GM21825 (cell line): ENCODE measurements around the gene TIE1.

Source experiments
- ATAC-seq: cut with Tn5 transposase; IDR thresholded peaks from one replicate; pipeline ENCODE4 v1.9.1; 2021; ENCODE audit warnings: mild to moderate bottlenecking, moderate library complexity; ENCODE audit not compliant: unreplicated experiment

The TIE1 gene

DNA sequence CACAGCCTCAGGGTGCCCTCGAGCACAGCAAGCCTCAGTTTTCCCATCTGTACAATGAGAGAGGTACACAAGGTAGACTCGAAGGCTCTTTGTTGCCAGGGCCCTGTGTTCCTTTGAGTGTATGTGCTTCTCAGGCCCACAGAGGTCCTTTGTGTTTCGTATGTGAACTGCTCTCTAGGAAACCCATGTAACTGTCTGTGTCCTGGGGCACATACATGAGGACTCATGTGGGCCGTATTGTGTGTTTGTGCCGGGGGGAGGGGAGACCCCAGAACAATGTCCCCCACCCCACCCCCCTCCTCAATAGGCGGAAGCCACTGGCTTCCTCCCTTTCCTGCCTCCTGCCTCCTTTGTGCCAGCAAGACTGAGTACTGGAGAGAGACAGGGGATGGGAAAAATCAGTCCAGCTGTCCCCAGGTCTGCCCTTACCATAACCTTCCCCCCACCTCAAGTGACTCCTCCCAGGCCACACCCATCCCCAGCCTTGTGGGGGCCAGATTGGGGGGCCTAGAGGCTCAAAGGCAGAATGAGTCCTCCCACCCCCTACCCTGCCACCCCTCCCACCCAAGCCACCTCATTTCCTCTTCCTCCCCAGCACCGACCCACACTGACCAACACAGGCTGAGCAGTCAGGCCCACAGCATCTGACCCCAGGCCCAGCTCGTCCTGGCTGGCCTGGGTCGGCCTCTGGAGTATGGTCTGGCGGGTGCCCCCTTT is at the start of gene TIE1:
Gene TIE1 (plus strand): TSS at position 605 of the 717 bp plus-strand sequence. CDS start 90 bp downstream, at position 695.
- no peak for ATAC-seq

DNA sequence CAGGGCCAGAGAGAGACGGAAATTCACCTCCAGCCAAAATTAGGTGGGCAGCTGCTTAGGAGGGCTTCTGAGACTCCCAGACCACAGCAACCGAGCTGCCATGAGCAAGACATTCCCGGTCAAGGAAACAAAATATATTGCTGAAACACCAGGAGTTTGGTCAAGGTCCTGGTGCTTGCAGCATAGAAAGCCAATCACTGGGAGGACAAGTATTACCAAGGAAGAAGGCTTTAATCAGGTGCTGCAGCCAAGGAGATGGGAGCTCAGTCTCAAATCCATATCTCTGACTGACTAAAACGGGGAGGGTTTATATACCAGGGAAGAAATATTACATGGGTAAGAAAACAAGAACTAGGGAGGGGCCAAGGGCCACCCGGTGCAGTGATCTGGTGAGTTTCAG is 49.8 kb upstream of the TIE1 start:
- ATAC-seq, result no peak

DNA sequence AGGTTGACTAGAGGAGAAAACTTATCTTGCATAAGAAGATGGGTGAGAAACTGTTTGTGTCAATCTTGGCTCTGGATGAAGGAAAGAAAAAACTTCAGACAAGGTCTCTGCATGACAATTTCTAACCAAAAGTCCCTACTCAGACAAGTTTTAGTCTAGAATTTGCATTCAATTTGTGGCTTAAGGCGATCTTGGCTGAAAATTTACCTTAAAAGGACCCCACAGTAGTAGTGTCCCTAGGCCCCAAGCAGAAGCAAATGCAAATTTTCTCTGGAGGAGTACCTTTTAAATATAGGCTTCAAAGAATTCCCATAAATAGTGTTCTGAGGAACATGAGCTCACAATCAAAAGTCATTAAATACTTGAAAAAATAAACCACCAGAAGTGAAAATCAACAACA is 48.6 kb upstream of the TIE1 start:
- ATAC-seq, result no peak

DNA sequence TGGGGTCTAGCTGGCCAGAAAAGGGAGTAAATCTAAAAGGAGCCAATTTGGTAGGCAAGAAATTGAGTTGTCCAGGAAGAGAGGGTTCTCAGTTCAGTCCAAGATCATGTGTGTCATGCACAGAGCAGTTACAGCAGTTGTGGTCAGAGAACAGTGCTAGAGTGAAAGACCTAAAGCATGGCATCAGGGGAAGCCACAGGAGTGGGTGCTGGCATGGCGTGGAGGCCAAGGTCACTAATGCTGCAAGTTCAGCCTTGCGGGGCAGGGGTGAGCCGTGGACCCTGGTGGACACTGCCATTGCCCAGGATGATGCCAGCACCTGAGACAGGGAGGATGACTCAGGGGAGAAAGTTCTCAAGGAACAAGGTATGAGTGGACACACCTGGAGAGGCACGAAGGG is 47.6 kb upstream of the TIE1 start:
- ATAC-seq, result no peak

DNA sequence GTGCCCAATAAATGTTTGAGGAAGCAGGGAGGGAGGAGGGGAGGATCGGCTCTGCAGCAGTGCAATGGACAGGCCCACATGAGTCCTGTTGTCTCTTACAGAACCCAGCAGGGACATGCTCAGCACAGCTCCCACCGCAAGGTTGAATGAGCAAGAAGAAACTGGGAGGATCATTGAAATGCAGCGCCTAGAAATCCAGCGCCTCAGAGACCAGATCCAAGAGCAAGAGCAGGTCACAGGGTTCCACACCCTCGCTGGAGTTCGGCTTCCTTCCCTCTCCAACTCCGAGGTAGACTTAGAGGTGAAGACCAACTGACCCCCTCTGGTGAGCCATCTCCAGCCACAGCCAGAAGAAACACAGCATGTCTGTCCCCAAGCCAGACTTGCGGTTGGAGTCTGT is 46.9 kb upstream of the TIE1 start:
- ATAC-seq, result no peak

DNA sequence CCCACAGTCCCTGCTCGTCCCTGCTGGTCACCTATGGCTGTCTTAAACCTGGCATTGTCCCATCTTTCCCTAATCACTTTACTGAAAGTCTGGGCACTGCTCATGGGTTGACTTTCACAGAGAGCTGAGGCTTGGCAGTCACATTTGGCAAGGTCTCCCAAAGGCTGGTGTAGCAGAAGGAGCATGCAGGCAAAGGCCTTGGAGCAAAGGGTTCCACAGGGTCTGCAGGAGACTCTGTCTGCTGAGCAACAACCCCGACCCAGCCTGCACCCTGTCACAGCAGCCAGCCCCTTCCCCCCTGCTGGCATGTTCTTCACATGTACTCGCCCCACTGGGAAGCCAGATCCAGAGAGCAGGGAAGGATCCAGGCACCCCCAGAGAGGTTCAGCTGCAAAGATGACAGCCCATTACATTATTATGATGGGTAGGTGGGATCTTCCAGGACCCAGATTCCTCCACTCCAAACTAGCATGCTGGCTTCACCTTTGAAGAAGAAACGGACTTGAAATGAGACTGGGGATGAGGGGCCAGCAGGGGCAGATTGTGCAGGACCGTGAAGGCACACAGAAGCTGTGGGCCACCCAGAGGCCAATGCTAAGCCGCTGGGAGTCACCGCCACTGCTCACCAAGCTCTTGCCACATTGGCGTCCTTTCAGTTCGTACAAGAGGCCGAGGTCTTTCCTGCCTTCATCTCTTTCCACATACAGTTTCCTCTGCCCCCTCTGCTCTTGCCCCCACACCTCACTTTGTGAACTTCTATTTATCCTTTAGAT is 45.2 kb upstream of the TIE1 start:
- ATAC-seq, result no peak

DNA sequence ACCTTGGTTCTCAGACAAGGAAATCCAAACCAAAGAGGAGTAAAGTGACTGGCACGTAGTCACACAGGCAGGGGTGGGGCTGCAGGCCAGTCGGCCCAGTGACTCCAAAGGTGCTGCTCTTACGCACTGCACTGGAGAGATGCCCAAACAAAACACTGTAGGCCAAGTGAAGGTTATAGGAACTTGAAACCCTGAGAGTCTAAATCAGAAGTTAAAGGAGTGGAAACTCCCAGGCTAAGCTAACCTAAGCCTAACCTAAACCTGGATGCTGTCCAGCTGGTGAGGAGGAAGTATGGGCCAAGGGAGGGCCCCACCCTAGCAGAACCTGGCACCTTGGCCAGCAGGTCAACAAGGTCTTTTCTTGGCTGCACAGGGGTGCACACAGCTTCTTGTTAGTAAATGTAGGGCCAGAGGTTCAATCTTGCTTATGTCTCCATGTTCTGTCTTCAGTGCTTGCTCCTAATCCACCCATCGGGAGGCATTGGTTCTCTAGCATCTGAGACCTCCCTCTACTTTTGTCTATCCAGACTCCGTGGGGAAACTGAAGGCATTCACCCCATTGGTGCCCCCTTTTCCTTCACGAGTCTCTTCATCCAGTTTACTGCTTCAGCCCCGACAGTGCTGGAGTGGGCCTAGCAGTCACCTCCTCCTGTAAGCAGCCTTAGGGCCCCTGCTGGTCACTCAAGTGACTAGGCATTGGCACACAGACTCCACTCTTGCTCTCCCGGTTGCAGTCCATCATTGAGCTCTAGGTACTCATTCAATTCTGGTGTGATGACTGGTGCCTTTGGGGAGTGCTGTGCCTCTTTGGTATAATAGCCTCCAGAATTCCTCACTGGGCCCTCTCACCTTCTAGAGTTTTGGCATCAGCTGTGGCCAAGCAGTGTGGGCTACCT is 43.9 kb upstream of the TIE1 start:
- no peak for ATAC-seq

DNA sequence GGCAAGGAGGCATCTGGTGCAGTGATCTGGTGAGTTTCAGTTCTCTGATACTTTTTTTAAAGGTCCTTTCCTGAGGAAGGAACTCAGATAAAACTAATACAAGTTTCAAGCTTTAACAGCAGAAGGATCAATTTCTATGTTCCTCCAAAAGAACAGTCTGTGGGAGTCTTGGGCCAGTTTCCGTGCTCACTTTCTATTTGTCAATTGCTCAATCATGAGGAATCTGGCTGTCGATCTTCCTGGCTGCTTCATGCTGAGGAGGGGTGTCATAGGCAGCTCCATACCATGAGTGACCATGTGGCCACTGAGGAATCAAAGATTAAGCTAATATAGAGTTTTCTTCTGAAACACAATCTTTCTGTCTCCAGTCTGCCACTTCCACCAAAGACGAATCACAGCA is 42.4 kb upstream of the TIE1 start:
- ATAC-seq, result no peak

DNA sequence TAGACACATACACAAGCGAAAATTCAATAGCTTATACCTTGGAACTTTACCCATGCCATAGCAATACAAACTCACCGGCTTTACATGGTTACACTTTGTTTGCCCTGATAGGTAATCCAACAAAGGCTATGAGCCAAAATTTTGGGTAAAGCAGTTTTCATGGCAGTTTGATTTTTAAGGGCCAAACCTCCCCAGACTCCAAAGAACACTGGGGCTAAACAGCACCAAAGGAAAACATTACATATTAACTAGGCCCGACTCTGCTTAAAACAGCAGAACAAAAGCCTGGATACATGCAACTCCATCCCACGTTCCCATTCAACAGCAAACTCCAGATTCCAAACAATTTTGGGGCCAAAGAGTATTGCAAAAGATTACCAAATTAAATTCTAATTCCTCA is 35.4 kb upstream of the TIE1 start:
- no peak for ATAC-seq

DNA sequence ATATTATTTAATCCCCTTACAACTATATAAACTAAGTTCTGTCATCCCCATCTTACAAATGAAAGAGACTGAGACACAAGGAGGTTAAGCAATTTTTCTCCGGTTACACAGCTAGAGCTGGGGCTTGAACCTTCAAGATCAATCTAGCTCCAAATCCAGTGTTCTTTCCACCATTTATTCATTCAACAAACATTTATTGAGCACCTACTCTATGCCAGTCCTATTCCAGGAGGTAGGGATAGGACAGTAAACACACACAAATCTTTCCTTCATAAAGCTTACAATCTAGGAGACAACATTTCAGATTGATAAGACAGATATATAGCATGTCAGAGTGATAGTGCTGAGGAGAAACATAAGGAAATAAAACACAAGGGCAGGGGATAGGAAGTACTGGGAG is 33.9 kb upstream of the TIE1 start:
- no peak for ATAC-seq

DNA sequence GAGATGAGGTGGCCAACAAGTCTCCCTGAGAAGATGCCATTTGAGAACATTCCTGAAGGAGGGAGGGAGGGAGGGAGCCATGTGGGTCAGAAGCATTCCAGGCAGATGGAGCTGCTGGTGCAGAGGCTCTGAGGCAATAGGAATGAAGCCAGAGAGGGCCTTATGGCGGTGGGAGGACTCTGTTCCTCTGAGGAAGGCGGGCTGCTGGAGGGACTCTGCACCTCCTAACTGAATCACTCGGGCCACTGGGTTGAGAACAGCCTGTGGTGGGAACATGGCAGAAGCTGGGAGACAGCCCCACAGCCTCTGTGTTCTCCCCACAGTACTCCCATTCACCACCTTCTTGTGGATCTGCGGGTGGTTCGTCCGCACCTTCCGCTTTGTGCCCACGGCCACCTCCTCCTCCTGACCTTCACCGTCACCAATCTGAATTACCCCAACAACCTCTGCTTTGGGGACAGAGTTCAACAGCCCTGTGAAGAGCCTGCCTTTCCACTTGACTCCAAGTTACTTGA is 33.4 kb upstream of the TIE1 start:
- no peak for ATAC-seq

DNA sequence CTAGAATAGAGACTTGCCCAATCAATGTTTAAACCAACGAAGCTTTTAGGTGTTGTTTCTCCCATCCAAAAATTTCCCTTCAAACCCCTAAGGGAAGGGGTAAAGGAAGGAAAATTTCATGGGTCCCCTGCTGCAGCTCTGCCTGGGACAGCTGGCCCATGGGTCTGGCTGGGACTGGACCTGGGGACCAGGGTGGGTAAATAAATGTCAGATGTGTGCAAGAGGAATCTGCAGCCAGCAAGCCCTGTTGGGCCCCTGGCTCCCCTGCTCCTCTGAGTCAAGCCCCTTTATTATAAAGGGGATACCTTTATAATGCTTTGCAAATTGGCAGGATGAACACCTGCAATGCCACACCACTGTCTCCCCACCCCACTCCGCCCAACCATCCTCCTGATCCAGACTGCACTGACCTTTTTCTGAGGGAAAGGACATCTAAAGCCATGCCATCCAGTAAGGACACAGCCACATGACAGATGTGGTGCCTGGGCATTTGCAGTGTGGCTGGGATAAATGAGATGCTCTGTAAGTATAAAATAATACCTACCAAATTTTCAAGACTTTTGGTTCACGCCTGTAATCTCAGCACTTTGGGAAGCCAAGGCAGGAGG is 32.9 kb upstream of the TIE1 start:
- no peak for ATAC-seq

DNA sequence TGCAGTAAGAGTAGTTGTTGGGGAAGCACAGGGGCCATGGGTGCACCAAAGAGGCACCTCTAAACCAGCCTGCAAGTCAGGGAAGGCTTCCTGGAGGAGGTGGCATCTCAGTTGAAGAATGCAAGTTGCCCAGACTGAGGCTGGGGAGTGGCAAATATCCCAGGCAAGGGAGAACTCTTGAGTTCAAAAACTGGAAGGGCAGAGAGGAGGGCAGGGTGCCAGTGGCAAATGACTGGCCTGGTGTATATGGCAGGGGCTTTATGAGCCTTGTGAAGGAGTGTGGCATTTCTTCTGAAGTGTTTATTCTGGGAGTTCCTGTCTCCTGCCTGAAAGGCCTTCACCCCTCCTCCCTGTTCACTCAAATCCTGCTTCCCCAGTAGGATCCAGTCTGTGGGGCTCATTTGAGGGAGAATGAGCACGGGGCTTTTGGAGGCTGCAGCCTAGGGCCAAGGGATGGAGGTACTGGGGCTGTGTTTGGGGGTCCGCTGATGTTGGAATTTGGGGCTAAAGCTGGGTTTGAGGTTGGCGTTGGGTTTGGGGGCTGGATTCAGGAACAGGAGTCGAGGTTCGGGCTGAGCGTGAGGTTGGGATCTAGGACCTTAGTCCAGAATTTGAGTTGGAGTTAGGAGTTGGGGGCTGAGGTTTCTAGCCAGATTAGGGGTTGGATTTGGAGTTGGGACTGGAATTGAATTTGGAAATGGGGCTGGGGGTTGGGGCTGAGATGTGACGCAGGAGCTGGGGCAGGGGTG is 31.0 kb upstream of the TIE1 start, which contains the start of gene TMEM125:
Gene TMEM125 (plus strand): TSS at position 357 of the 749 bp plus-strand sequence. CDS start 2,740 bp downstream, outside the sequence.
- no peak for ATAC-seq

DNA sequence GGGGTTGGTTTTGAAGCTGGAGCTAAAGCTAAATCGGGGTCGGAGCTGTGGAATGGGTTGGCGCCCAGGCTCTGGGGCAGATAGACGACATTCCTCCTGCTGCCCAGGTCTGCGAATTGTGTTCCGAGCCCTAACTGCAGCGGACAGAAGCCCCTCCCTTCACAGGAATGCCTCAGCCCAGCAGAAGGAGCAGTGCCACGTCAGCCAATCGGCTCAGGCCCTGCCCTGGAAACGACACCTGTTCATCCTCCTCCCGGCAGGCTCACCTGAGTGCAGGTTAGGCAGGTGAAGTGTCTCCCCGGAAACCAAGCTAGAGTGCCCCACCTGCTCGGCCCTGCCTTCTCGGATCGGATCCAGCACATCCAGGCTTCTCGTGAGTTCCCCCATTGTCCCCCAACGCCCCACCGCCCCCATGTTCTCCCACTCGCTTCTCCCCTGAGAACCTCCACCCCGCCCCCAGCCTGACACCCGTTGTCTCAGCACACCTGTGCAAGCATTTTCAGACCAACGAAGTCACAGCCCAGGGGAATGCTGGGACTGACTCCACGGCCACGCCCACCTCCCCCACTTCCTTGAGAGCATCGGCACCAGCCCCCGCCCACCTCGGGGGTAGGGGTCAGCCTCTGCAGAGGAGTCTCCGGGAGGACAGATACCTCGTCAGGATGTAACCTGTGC is 30.2 kb upstream of the TIE1 start:
- ATAC-seq, result no peak

DNA sequence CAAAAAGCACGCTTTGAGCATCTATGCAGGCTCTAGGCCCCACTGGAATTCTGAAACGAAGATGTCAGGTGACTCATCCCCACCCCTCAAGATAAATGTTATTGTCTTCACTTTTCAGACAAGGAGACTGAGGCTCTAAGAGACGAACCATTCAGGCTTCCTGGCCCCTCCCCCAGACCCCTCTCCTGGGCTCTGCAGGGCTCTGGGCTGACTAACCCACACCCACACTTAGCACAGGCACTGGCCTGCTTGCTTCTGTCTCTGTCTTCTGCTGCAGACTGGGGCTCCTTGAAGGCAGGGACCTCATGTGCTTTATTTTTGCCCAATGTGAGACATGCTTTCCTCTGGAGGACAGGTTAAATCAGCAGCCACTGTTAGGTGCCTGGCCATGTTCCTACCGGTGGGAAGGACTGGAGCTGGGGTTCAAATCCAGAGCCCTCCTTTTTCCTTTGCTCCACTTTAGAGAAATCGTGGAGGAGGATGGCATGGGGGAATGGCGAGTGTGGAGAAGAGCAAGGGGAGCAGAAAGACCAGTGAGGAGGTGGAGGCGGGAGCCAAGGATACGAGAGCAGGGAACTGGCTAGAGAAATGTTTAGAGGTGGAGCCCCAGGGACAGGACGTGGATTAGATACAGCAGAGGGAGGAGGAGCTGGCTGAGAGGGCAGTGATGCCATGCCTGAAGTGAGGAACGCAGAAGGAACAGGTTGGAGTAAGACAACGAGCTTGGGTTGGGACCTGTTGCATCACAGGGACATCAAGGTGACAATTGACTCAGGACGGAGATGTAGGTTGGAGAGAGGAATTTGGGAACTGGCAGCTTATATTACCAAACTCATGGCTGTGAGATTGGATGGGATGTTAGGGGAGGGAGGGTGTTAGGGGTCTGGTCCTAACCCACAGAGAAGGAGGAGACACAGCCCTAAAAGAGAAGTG is 29.3 kb upstream of the TIE1 start:
- no peak for ATAC-seq

DNA sequence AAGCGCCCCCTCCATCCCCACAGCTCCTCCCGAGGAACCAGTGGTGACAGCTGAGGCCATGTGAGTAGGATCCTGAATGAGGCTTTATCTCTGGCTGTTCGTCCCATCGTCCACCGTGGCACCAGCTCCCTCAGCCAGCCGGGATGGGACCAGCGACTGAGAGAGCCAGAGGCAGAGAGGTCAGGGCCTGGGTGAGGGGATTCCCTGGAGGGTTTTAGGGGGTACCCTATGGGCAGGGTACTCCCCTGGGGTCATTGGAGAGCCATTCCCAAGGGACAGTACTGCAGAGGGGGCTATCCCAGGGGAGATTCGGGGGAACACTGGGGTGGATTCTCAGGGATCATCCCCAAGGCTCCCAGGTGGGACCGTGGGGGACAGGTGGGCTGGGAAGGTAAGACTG is 28.6 kb upstream of the TIE1 start:
- ATAC-seq, result no peak

DNA sequence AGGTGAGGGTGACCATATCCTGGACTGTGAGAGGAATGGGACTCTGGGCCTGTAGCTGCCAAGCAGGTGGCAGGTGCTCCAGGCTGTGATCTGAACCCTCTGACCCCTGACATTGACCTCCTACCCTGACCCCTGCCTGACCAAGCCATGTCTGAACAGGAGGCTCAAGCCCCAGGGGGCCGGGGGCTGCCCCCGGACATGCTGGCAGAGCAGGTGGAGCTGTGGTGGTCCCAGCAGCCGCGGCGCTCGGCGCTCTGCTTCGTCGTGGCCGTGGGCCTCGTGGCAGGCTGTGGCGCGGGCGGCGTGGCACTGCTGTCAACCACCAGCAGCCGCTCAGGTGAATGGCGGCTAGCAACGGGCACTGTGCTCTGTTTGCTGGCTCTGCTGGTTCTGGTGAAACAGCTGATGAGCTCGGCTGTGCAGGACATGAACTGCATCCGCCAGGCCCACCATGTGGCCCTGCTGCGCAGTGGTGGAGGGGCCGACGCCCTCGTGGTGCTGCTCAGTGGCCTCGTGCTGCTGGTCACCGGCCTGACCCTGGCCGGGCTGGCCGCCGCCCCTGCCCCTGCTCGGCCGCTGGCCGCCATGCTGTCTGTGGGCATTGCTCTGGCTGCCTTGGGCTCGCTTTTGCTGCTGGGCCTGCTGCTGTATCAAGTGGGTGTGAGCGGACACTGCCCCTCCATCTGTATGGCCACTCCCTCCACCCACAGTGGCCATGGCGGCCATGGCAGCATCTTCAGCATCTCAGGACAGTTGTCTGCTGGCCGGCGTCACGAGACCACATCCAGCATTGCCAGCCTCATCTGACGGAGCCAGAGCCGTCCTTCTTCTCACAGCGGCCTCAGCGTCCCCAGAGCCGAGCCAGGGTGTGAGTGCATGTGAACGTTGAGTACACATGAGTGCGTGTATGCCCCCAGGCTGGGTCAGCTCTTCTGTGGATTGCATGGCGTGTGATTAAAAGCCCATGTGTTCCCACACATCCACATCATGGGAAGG is 27.9 kb upstream of the TIE1 start:
- no peak for ATAC-seq
